ENCODE measurements around the gene PALLD.
"Not testable (repeated sequence)": the region's sequence is repeated elsewhere in the genome, so short reads cannot be mapped to it uniquely, and the experiment has no call there.

The PALLD gene

GRCh38 chr4:168496834-168497233 lies at the start of gene PALLD:
PALLD (plus strand) TSS chr4:168497052.
- no peak for DNase-seq (ENCODE audit: low spot score)

GRCh38 chr4:168449063-168449462 lies 47.8 kb upstream of the PALLD start:
- DNase-seq (ENCODE audit: low spot score): not testable (repeated sequence)

- no peak for DNase-seq (ENCODE audit: low spot score)
Observed at GRCh38 chr4:168449719-168450452, 47.0 kb upstream of the PALLD start.

GRCh38 chr4:168451331-168451730 lies 45.5 kb upstream of the PALLD start:
- DNase-seq (ENCODE audit: low spot score): no peak

GRCh38 chr4:168451744-168452390 lies 45.0 kb upstream of the PALLD start:
- peak; percentile 9 for DNase-seq (ENCODE audit: low spot score)

GRCh38 chr4:168453146-168453545 lies 43.7 kb upstream of the PALLD start:
- no peak for DNase-seq (ENCODE audit: low spot score)

GRCh38 chr4:168458256-168458655 lies 38.6 kb upstream of the PALLD start:
- DNase-seq (ENCODE audit: low spot score): not testable (repeated sequence)

GRCh38 chr4:168461821-168462220 lies 35.0 kb upstream of the PALLD start:
- no peak for DNase-seq (ENCODE audit: low spot score)

GRCh38 chr4:168472920-168473319 lies 23.9 kb upstream of the PALLD start:
- no peak for DNase-seq (ENCODE audit: low spot score)

- DNase-seq (ENCODE audit: low spot score): no peak
Observed at GRCh38 chr4:168474660-168475320, 22.1 kb upstream of the PALLD start.

- peak; percentile 7 for DNase-seq (ENCODE audit: low spot score)
Observed at GRCh38 chr4:168475745-168476144, 21.1 kb upstream of the PALLD start.

- DNase-seq (ENCODE audit: low spot score): no peak
Observed at GRCh38 chr4:168478868-168479267, 18.0 kb upstream of the PALLD start.

GRCh38 chr4:168480931-168481611 lies 15.8 kb upstream of the PALLD start:
- DNase-seq (ENCODE audit: low spot score): peak; percentile 68

GRCh38 chr4:168483811-168484210 lies 13.0 kb upstream of the PALLD start:
- DNase-seq (ENCODE audit: low spot score): no peak

GRCh38 chr4:168484626-168485025 lies 12.2 kb upstream of the PALLD start:
- no peak for DNase-seq (ENCODE audit: low spot score)

- DNase-seq (ENCODE audit: low spot score): no peak
Observed at GRCh38 chr4:168485156-168485910, 11.5 kb upstream of the PALLD start.

- DNase-seq (ENCODE audit: low spot score): no peak
Observed at GRCh38 chr4:168486912-168487281, 10.0 kb upstream of the PALLD start.

GRCh38 chr4:168487282-168488035 lies 9.4 kb upstream of the PALLD start:
- DNase-seq (ENCODE audit: low spot score): no peak

GRCh38 chr4:168488869-168489274 lies 8.0 kb upstream of the PALLD start:
- no peak for DNase-seq (ENCODE audit: low spot score)

- DNase-seq (ENCODE audit: low spot score): no peak
Observed at GRCh38 chr4:168489616-168490015, 7.2 kb upstream of the PALLD start.

GRCh38 chr4:168490711-168491110 lies 6.1 kb upstream of the PALLD start:
- DNase-seq (ENCODE audit: low spot score): no peak
